Fibroblast of lung (primary cell): ENCODE results near the gene ILF2.

Experiments used
- CTCF ChIP-seq, 2 donors: IDR thresholded peaks in 1 of 2; conservative IDR thresholded peaks in 1 of 2; 1 replicate in 1 of 2; 2 replicates in 1 of 2; pipeline ENCODE4 v1.5.1; 2011 to 2012; ENCODE audit warnings: low read length in 2 of 2, control low read depth in 1 of 2, inconsistent platforms in 1 of 2, low read depth in 1 of 2, mild to moderate bottlenecking in 1 of 2
- EZH2 ChIP-seq: IDR thresholded peaks from 2 replicates; pipeline ENCODE4 v1.5.1; 2012; ENCODE audit warnings: low read length, control low read depth, mild to moderate bottlenecking; ENCODE audit errors: missing control alignments

- no peak for TF ChIP-seq EZH2
- no peak for TF ChIP-seq CTCF (conservative IDR thresholded peaks at IDR 0.05 in 1 of 2, IDR thresholded peaks at IDR 0.05 in 1 of 2; ENCODE audit: low read depth in 1 of 2, low read length in 2 of 2)
Observed at GRCh38 chr1:153631047-153632022, 39.5 kb downstream of the ILF2 start.
